CD14-positive monocyte (primary cell): ENCODE results near the gene CREB5. TPM values are rescaled to one million over a fixed set of nuclear protein-coding genes. Genes with fewer than 3 reads are reported as not detected.

Experiments
- DNase-seq, 3 donors: peaks; one replicate each; pipeline ENCODE4 v3.0.0-alpha.2; 2011 to 2022
- H2AFZ ChIP-seq: 2 replicates; pipeline ENCODE4 v1.6.0; 2012; ENCODE audit warnings: mild to moderate bottlenecking, low read depth, low read length, inconsistent platforms; ENCODE audit not compliant: insufficient read depth, poor library complexity, severe bottlenecking
- H3K27ac ChIP-seq, 2 donors: 1 replicate in 1 of 2; 2 replicates in 1 of 2; pipeline ENCODE4 v1.5.1; 2012 to 2013; ENCODE audit warnings: low read length in 2 of 2, control low read depth in 1 of 2, inconsistent platforms in 1 of 2, low read depth in 1 of 2, mild to moderate bottlenecking in 1 of 2
- H3K27me3 ChIP-seq, 2 donors: one replicate each; pipeline versions ENCODE4 v1.6.0 to v1.6.1; 2011 to 2013; ENCODE audit warnings: low read length in 2 of 2; ENCODE audit not compliant: control insufficient read depth in 2 of 2, insufficient read depth in 2 of 2
- H3K36me3 ChIP-seq, 2 donors: replicated peaks in 1 of 2; 1 replicate in 1 of 2; 2 replicates in 1 of 2; pipeline versions ENCODE4 v1.5.1 to v1.6.1; 2012 to 2013; ENCODE audit warnings: low read length in 2 of 2, control low read depth in 1 of 2, inconsistent platforms in 1 of 2, mild to moderate bottlenecking in 1 of 2; ENCODE audit not compliant: insufficient read depth in 2 of 2, control insufficient read depth in 1 of 2
- H3K4me1 ChIP-seq, 2 donors: 1 replicate in 1 of 2; 2 replicates in 1 of 2; pipeline versions ENCODE4 v1.5.1 to v1.6.1; 2012 to 2013; ENCODE audit warnings: low read length in 2 of 2, control low read depth in 1 of 2, inconsistent platforms in 1 of 2, mild to moderate bottlenecking in 1 of 2, moderate library complexity in 1 of 2; ENCODE audit not compliant: insufficient read depth in 2 of 2, control insufficient read depth in 1 of 2
- H3K4me2 ChIP-seq: replicated peaks from 2 replicates; pipeline ENCODE3; 2012; ENCODE audit warnings: low read length, moderate library complexity, mild to moderate bottlenecking; ENCODE audit not compliant: poor library complexity, severe bottlenecking; ENCODE audit errors: extremely low read depth
- H3K4me3 ChIP-seq, 3 experiments: fragments of 200-600 bp in 1 of 3; sonication (generic) in 1 of 3; replicated peaks in 1 of 3; 1 replicate in 2 of 3; 2 replicates in 1 of 3; pipeline ENCODE4 v1.5.1; 2011 to 2013; ENCODE audit warnings: low read length in 3 of 3, mild to moderate bottlenecking in 3 of 3, control low read depth in 2 of 3, low read depth in 2 of 3, inconsistent platforms in 1 of 3, moderate library complexity in 1 of 3
- H3K79me2 ChIP-seq: 2 replicates; pipeline ENCODE4 v1.6.0; 2012; ENCODE audit warnings: mild to moderate bottlenecking, control low read depth, inconsistent platforms, low read length, moderate library complexity; ENCODE audit not compliant: insufficient read depth
- H3K9ac ChIP-seq: 2 replicates; pipeline ENCODE4 v1.6.0; 2017; ENCODE audit warnings: low read length, mild to moderate bottlenecking; ENCODE audit not compliant: insufficient read depth, poor library complexity, severe bottlenecking
- H3K9me3 ChIP-seq, 2 donors: replicated peaks in 1 of 2; 1 replicate in 1 of 2; 2 replicates in 1 of 2; pipeline versions ENCODE4 v1.5.1 to v1.6.1; 2012 to 2013; ENCODE audit warnings: low read length in 2 of 2, control low read depth in 1 of 2; ENCODE audit not compliant: control insufficient read depth in 1 of 2, insufficient read depth in 1 of 2
- H4K20me1 ChIP-seq: 2 replicates; pipeline ENCODE4 v1.6.0; 2012; ENCODE audit warnings: mild to moderate bottlenecking, low read length, control low read depth, moderate library complexity; ENCODE audit not compliant: insufficient read depth
- H3K27ac Mint-ChIP-seq, 7 donors: one replicate each; pipeline ENCODE4 v1.8.0; 2020; ENCODE audit warnings: mild to moderate bottlenecking in 7 of 7, mixed read lengths in 7 of 7, moderate library complexity in 6 of 7, inconsistent platforms in 2 of 7
- H3K27me3 Mint-ChIP-seq, 3 donors: one replicate each; pipeline ENCODE4 v1.8.0; 2021 to 2022; ENCODE audit warnings: low read depth in 3 of 3, mild to moderate bottlenecking in 3 of 3, mixed read lengths in 3 of 3, moderate library complexity in 3 of 3, inconsistent platforms in 1 of 3
- H3K36me3 Mint-ChIP-seq, 2 donors: one replicate each; pipeline ENCODE4 v1.8.0; 2020; ENCODE audit warnings: mixed read lengths in 2 of 2, inconsistent platforms in 1 of 2, mild to moderate bottlenecking in 1 of 2
- H3K4me1 Mint-ChIP-seq: one replicate; pipeline ENCODE4 v1.8.0; 2020; ENCODE audit warnings: mild to moderate bottlenecking, mixed read lengths
- H3K4me3 Mint-ChIP-seq, 2 donors: one replicate each; pipeline ENCODE4 v1.8.0; 2020; ENCODE audit warnings: mild to moderate bottlenecking in 2 of 2, mixed read lengths in 2 of 2, moderate library complexity in 1 of 2
- H3K9me3 Mint-ChIP-seq, 7 donors: one replicate each; pipeline ENCODE4 v1.8.0; 2020 to 2022; ENCODE audit warnings: mixed read lengths in 7 of 7, mild to moderate bottlenecking in 6 of 7, moderate library complexity in 6 of 7, inconsistent platforms in 2 of 7
- WGBS: methylation state at CpG from one replicate; pipeline ENCODE4 v1.1.5; 2013; ENCODE audit warnings: missing lambda C conversion rate; ENCODE audit not compliant: insufficient coverage; 5-methylcytosine and 5-hydroxymethylcytosine counted together
- intact Hi-C, 2 donors: fragments of 100-400 bp; cut with micrococcal nuclease; formaldehyde crosslinking; loops; one replicate each; pipeline versions ENCODE4 v1.15.0 to v1.15.1; 2023
- polyA plus RNA-seq, 3 donors: library from polyadenylated mRNA; depleted of rRNA in 1 of 3; unstranded in 2 of 3; stranded (reverse) in 1 of 3; fragments of 300-500 nt in 2 of 3; fragments of >200 nt in 1 of 3; fragmentation: Illumina TruSeq in 2 of 3; gene quantifications; 1 replicate in 2 of 3; 2 replicates in 1 of 3; pipeline ENCODE4 v1.2.3, GENCODE V29; 2012 to 2021
- TF ChIP-seq, protein P1 (sequence below): fragments of 200-600 bp; IDR thresholded peaks from one replicate; pipeline ENCODE4 v1.8.0; 2022; ENCODE audit warnings: antibody characterized with exemption, mild to moderate bottlenecking

The CREB5 gene
- polyA plus RNA-seq, 3 donors: 25.1 to 72.3 (median 44.2) TPM

DNA sequence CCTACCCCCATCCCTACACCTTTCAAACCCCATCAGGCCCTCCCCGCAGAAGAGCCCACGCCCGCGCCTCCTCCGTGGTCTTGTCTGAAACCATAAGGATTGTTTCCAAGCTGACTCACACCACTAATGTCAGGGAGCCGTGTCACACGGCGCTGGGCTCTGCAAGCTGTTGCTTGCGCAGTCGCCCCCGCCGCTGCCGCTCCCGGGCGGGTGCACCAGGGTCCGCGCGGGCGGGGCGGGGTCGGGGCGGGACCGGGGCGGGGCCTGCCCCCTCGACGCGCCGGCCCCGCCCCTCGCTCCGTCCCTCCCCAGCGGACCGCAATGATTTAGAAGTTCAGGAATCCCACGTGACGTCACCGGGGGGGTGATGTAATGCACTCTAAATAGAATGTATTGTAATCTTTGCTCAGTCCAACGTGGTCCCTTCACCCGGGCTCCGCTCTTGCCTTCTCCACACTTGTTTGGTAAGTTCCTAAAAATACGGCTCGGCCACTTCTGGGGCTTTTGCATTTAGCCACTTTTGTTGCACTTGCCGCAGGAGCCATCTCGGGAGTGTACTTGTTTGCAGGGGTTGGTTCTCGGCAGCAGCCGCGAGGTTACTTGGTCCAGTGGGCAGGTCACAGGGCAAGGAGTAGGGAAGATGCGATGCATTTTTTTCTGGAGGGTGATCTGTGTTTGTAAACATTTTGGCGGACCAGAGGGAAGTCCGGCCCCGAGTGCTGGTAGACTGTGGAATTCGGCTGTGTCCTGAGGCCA lies 3.2 kb upstream of the CREB5 start:
- Histone ChIP-seq H2AFZ (peak overlapping the region; percentile 40), H3K36me3 (no peaks in the 10 kb centered on the region), H3K79me2 (no peaks in the 10 kb centered on the region), H3K4me3 (peak overlapping the region; percentile 40 to 76 (median 48)), H3K27ac (peak overlapping the region in 1 of 2 donors; percentile 49), H4K20me1 (no peaks in the 10 kb centered on the region), H3K9ac (peak overlapping the region; percentile 41), H3K4me2 (peak overlapping the region; percentile 92), H3K27me3 (peaks cover 58 to 85% of the 10 kb centered on the region in 2 donors), H3K4me1 (peaks cover 26 to 28% of the 10 kb centered on the region in 2 donors), H3K9me3 (peaks cover 0 to 17% of the 10 kb centered on the region in 2 donors)
- WGBS: under 1% methylated on average over 35 of the region's 51 CpGs
- peaks cover 0 to 27% (median 12%) of the 10 kb centered on the region in 7 donors for H3K9me3 Mint-ChIP-seq
- H3K27me3 Mint-ChIP-seq: peaks cover 71 to 96% (median 81%) of the 10 kb centered on the region in 3 donors
- peaks cover 38% of the 10 kb centered on the region for H3K4me1 Mint-ChIP-seq
- DNase-seq: peak; percentile 92 to 98 (median 94)
- TF ChIP-seq, protein P1, sequence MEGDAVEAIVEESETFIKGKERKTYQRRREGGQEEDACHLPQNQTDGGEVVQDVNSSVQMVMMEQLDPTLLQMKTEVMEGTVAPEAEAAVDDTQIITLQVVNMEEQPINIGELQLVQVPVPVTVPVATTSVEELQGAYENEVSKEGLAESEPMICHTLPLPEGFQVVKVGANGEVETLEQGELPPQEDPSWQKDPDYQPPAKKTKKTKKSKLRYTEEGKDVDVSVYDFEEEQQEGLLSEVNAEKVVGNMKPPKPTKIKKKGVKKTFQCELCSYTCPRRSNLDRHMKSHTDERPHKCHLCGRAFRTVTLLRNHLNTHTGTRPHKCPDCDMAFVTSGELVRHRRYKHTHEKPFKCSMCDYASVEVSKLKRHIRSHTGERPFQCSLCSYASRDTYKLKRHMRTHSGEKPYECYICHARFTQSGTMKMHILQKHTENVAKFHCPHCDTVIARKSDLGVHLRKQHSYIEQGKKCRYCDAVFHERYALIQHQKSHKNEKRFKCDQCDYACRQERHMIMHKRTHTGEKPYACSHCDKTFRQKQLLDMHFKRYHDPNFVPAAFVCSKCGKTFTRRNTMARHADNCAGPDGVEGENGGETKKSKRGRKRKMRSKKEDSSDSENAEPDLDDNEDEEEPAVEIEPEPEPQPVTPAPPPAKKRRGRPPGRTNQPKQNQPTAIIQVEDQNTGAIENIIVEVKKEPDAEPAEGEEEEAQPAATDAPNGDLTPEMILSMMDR: no peak
- peaks cover 3 to 13% of the 10 kb centered on the region in 2 donors for H3K36me3 Mint-ChIP-seq
- peak overlapping the region; percentile 97 to 99 for H3K4me3 Mint-ChIP-seq
- H3K27ac Mint-ChIP-seq: peak overlapping the region; percentile 30 to 95 (median 91)
- intact Hi-C loops: loop anchor here (5.0 to 10.0 kb wide), 2 partner anchors 273 to 276 kb away; no protein-coding TSS in a partner anchor

DNA sequence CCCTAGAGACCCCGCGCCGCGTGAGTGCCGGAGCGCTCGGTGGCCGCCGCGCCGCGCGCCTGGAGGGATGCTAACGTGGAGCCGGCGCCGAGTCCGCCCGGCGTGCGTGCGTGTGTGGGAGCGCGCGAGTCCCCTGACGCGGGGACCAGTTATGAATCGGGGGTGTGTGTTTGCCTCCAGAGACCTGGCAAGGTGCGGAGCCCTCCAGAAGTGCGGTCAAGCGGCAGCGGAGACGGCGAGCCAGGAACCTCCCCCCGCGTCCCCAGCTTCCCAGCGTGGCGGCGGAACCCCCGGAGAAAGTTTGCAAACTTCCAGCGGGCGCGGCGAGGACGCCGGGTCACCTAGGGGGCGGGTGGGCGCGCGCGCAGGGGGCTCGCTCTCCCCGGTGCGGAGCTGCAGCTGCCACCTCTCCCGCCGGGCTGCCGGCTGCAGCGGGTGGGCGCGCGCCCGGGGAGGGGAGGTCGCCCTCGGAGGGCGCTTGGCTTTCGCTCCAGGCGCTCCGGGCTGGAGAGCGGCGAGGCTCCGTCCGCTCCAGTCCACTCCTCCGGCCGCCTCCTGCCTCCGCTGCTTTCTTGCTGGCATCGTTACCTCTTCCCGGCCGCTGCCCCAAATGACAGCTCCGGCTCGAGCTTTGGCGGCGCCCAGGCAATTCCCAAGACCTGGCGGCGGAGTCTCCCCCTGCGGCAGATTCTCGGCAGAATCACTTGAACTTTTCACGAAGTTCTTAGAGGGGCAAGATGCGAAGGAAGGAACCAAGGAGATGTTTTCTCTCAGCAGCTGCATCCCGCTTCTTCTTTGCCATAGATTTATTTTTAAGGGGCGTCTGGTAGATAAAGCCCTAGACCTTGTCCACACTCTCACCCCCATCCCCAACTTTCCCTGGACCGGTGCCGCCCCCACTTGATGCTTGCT lies 2.3 kb upstream of the CREB5 start:
- H3K4me1 Mint-ChIP-seq: peaks cover 38% of the 10 kb centered on the region
- H3K36me3 ChIP-seq: no peaks in the 10 kb centered on the region
- peak overlapping the region in 6 of 7 donors; percentile 81 to 95 (median 92) for H3K27ac Mint-ChIP-seq
- H3K9ac ChIP-seq: peak overlapping the region; percentile 41
- peaks cover 3 to 13% of the 10 kb centered on the region in 2 donors for H3K36me3 Mint-ChIP-seq
- under 1% methylated on average over 86 of the region's 92 CpGs for WGBS
- peak in 1 of 3 donors; percentile 15 for DNase-seq
- peak overlapping the region; percentile 92 for H3K4me2 ChIP-seq
- H2AFZ ChIP-seq: peak overlapping the region; percentile 40
- peaks cover 0 to 27% (median 12%) of the 10 kb centered on the region in 7 donors for H3K9me3 Mint-ChIP-seq
- no peaks in the 10 kb centered on the region for H3K79me2 ChIP-seq
- TF ChIP-seq, protein P1: no peak
- no peaks in the 10 kb centered on the region for H4K20me1 ChIP-seq
- H3K4me3 ChIP-seq: peak overlapping the region; percentile 40 to 76 (median 48)
- H3K9me3 ChIP-seq: peaks cover 0 to 17% of the 10 kb centered on the region in 2 donors
- peaks cover 57 to 88% of the 10 kb centered on the region in 2 donors for H3K27me3 ChIP-seq
- H3K27ac ChIP-seq: no peak overlapping the region
- intact Hi-C loops: loop anchor here (5.0 to 10.0 kb wide), 2 partner anchors 272 to 275 kb away; no protein-coding TSS in a partner anchor
- peaks cover 26 to 28% of the 10 kb centered on the region in 2 donors for H3K4me1 ChIP-seq
- H3K27me3 Mint-ChIP-seq: peaks cover 74 to 95% (median 84%) of the 10 kb centered on the region in 3 donors
- peak overlapping the region; percentile 97 to 99 for H3K4me3 Mint-ChIP-seq
